HG03558 (cell line): ENCODE results near the gene CCDC57.

ENCODE experiments used
- ATAC-seq: cut with Tn5 transposase; IDR thresholded peaks from one replicate; pipeline ENCODE4 v1.9.1; 2021; ENCODE audit warnings: moderate number of reproducible peaks; ENCODE audit not compliant: unreplicated experiment; ENCODE audit errors: extremely low read depth

Gene CCDC57

DNA sequence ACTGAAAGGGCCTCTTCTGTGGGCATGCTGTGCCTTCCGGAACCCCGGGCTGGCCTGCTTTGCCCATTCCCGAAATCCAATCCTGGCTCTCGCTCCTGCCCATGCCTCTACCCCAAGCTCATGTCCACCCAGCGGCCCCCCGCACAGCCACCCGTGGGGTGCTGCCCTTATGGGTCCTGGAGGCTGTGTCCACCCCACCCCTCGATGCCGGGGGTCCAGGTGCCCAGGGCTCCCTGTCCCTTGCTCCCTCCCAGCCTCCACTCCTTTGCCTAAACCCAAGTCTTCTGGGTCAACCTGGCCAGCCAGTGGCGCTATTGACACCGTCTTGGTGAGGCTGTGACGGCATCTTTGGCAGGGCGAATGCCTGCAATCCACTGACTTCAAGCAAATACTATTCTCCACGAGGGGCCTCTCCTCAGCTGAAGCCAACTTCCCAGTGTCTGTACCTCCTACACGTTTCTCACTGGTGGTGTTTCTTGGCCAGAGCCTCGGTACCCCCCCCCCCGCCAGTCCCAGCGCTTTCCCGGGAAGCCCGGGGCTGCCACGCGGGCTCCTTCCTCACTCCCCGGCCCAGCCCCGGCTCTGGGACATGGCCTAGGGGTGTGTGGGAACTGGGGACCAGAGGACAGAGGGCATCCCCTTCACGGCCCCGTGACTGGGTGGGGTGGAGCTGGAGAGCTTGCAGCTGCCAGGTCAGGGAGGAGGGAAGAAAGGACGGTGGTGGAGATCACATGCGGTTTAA, 134.9 kb downstream of the CCDC57 start:
- no peak for ATAC-seq

DNA sequence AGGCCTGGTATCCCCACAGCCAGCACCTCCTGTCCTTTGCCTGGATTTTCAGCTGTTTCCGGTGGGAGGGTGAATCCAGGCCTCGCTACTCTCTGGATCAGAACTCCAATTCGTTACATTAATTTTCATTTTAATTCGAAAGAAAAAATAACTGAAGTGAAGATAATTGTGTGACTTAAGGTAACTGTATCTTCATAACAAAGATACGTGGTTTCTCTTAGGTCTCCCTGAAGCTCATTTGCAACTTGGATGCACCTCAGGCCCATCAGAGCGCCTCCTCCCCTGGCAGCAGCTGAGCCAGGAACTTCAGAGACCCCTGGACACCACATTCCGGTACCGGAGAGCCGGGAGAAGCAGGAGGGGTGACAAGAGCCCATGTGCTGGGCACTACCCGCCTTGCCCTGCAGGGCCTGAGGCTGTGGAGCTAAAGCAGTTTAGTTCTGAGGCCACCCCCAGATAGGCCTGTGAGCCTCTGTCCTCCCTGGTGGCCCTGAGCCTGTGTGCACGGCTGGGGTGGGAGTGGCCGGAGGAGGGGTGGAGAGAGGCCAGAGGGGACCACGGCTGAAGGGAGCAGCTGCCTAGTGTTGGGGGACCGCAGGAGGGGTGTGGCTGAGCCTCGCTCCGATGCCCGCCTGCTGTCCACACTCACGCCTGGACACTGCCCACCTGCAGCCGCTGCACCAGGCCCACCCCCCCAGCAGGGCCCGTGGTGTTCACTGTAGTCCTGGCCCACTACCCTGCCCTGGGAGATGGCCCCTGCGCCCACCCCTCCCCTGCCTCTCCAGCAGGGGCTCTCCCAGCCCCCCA, 135.7 kb downstream of the CCDC57 start:
- no peak for ATAC-seq

DNA sequence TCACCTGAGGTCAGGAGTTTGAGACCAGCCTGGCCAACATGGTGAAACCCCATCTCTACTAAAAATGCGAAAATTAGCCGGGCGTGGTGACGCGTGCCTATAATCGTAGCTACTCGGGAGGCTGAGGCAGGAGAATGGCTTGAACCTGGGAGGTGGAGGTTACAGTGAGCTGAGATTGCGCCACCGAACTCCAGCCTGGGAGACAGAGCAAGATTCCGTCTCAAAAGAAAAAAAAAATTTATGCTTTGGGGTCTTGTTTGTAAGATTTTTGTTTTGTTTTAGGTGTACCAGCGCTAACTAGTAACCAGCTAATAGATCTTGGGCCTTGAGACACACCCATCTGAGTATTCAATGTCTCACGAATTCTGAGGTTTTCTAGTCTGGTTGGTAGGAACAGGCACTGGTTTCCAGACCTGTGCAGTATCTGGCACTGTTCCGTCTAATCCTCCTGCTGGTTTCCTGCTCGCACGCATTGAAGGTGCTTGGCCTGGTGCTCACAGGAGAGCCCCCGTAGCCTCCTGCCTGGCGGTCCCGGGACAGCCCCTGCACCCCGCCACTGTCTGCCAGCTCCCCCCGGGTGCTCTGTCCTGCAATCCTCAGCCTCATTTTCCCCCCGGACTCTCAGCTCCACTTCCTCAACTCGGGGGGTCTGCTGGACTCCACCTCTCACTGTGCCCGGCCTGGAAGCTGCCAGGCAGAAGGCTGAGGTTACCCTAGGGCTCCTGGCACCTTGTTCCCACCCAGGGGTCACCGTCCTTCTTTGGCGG, 136.4 kb downstream of the CCDC57 start:
- no peak for ATAC-seq

DNA sequence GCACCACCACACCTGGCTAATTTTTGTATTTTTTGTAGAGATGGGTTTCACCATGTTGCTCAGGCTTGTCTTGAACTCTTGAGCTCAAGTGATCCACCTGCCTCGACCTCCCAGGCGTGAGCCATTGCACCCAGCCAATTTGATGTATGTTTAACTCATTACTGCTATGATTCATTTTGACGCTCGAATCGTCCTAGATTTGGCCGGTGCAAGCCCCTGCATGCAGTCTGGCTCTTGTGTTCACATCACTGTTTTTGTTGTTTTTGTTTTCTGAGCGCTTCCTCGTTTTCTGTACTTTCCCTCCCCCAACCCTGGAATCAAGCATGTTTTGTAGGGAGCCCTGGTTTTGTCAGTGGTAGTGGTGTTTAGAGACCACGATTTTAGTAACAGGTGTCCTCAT, 139.2 kb downstream of the CCDC57 start:
- ATAC-seq: no peak

DNA sequence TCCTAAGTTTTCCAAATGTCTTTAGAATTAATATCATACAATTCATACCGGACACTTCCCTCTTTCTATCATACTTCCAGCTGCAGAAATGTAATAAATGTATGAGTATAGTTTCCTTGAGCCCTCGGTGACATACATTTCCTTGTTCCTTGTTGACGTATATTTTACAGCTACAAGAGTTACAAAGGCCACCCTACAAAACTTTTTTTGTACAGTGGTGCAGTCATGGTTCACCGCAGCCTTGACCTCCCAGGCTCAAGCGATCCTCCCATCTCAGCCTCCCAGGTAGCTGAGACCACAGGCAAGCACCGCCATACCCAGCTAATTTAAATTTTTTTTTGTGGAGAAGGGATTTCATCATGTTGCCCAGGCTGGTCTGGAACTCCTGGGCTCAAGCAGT, 139.8 kb downstream of the CCDC57 start:
- ATAC-seq: no peak

DNA sequence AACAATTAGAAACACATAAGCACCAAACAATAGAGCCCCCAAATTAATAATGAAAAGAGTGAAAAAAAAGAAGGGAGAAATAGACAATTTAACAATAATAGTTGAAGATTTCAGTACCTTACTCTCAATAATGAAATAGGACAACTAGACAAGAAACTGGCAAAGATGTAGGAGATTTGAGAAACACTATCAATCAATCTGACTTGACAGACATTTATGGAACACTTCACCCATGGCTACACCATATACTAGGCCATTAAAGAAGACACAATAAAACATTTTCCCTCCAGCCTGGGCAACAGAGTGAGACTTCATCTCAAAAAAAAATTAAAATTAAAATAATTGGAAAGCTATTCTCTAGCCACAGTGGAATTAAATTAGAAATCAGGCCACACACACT, 142.0 kb downstream of the CCDC57 start:
- ATAC-seq: no peak

DNA sequence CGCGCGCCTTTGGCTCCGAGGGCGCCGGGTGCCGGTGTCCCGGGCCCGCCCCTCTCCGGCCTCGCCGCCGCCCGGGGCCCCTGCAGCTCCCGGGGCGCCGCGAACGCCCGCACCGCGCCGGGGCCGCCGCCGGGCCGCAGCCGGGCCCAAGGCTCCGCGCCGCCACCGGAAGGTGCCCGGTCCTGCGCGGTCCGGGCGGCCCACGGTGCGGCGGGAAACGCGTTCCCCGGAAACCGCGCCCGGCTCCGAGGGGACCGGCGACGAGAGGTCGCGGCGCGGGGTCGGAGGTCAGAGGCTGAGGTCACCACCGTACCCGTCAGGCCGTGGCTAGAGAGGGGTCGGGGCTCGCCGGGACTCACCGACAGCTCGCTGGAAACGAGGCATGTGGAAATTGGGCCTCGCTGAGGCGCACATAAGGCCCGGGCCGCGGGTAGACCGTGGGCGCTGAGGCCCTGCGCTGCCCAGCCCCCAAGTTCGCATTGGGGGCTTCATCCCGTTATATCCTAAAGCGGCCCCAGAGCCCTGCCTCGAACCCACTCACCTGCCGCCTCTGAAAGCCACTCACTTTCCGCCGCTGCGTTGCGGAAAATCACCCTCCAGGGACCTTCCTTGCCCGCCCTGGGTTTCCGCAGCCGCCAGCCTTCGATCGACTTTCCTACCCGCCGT, 146.9 kb downstream of the CCDC57 start, which contains the start of gene DUS1L:
DUS1L (minus strand) TSS at position 167 of the 666 bp plus-strand sequence. CDS start 745 bp downstream, outside the sequence.
- no peak for ATAC-seq

DNA sequence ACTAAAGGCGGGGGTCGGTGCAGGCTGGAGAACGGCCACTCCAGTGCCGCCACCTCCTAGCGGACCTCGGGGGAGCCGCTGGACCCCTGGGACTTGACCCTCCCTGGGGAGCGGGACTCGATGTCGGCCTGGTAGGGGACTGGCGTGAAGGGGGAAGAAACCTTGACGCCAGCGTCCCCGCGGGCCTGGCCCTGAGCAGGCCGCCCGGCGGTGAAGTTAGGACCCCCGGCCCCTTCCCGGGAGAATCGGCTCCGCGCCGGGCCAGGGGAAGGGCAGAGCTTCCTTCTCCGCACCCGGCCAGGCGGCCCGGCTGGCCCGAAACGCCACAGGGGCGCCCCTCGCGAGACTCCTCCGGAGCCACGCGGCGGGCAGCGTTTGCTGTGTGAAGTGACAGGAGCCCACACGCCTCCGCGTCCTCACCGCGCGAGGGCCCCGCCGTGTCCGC, 147.4 kb downstream of the CCDC57 start:
- no peak for ATAC-seq

DNA sequence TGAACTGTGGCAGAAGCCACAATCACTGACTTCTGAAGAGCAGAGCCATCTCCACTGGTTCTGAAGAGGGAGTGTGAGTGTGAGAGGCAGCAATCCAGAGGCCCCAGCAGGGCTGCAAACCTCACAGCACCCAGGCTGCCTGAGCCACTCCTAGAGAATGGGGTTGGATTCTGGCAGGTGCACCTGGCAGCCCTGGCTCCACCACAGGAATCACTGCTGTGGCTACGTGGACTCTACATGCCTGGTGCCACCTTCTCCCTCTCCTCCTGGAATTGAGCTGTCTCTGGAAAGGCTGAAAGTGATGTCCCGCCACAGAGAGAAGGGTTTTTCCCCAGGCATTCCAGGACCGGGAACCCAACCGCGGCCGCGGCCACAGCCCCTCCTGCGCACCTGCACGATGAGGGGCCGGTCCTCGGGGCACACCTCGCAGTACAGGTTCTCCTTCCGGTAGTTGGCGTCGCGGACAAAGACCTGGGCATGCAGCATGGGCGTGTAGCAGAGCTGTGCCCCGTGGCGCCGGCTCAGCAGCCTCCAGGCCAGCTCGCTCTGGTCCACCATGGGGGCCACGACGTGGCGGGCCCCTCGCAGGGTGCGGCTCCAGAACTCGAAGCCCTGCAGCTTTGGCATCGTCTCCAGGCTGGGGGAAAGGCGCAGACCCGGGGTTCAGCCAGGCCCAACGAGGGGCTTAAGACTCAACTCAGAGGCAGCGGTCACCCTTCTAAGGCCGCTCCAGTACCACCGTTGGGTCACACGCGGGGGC, 148.0 kb downstream of the CCDC57 start:
- no peak for ATAC-seq

DNA sequence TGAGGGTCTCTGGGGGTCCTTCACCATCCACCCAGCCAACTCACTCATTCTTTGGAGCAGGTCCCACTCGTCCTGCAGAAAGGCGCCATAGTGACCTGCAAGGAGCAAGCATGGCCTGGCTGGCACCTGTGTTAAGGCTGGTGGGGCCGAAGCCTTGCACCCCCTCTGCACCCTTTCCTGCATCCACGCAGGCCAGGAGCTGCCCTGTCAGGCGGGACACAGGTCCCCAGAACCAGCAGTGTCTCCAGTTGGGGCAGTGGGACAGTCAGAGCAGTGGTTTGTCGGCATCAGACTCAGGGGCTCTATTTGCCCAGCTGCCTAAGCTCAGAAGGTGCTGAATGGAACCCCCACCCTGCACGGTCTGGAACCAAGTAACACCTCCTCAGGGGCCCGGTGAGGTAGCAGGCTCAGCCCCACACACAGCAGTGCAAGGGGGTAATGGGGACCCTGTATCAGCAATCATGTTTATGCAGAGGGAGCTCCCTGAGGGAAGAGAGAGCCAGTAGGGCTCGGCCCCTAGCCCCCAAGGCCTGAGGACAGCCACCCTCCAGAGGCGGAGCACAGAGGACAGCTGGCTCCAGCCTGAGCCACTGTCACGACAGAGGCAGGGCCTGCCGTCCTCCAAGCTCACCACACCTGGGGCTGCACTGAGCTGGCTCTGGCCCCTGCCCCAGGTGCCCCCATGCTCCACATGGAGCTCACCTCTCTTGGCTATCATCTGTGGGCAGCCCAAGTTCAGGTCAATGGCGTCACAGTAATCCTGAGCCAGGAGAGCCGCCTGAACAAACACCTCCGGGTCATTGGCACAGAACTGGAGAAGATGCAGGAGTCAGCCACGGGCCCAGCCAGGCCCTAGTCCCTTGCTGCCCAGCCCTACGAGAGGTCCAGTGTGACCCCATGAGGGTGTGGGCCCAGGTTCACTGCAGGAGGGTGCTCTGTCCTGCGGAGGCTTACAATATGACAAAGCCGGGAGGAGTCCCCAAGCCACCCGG, 148.9 kb downstream of the CCDC57 start:
- ATAC-seq: no peak

DNA sequence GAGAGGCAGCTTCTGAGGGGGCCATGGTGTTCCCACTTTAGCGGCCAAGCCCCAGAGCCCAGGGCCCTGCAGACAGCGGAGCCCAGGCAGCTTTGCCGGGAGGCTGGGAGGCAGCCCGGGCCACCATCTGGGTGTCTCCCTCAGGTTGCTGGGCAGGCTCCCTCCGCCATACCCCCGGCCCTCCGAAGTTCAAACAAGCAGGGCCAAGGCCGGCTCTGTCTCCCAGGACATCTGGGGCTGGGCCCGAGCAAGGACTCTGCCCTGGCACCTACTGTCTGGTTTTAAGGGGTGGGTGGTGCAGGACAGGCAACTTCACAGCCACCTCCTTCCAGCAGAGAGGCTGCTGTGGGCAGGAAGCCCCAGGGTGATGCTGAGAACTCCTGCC, 149.7 kb downstream of the CCDC57 start:
- ATAC-seq: no peak

DNA sequence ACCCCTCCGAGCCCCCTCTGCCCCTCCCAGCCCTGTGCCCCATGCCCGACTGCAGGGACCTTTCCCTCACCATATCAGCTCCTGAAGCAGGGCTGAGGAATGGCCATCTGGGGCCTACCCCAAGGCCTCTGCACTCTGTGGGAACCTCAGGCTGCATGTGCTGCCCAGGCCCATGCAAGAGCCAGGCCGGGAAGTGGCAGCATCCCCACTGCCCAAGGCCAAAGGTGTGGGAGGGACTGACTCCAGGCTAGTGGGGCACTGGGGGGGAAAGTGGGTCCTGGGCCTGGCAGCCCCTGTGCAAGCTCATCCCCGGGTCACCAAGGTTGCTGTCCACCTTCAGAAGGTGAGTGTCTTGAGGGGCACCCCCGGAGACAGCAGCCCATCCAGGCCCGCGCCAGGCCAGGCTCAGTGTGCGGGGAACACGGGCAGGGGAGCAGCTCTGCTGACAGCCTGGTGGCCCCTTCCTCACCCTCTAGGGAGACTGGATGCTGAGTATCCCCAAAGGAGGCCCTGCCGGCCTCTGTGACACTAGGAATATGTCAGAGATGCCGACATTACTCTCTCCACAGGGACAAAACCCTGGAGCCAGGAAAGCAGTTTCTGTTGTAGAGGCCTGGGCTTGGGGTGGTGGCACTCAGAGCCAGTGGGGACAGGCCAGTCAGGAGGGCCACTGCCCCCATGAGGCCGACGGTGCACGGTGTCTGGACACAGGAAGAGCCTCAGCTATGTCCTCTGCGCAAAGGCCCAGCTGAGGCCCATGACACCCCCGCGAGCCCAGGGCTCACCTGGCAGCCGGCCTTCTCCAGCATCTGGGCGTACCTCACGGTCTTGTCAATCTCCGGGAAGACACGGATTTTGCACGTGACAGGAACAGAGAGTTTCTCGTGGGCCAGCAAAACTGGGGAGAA, 150.3 kb downstream of the CCDC57 start:
- no peak for ATAC-seq

DNA sequence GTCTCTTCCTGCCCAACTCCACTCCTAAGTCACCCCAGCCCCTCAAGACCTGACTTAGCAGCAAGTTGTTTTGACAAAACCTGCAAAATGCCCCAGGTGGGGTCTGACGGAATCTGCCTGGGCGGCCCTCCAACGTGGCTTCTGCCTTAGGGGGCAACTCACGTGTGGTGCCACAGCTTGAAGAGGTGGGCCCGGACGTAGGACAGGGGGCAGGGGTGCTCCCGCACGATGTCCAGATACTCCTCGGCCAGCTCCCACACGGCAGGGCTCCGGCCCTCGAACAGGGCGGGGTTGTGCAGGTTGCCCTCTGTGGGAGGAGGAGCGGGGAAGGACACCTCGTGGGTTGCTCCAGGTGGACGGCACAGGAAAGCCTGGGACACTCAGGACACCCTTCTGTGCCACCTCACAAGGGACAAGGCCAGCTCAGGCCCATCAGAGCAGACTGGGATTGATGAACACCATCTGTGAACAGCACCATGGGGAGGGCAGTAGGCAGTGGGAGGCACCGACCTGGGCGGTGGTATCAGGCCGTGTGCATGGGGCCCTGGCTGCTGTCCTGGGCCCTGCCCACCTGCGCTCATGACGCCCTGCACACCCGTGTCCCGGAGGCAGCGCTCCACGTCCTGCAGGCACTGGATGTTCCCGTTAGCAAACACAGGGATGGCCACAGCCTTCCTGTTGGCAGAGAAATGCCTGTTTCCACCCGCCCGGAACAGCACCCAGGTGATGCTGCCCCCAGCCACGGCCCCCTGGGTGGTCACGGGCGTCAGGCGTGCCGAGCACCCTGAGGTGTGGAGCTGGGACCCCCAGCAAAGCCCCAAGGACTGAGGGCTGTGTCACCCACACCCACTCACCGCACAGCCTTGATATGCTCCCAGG, 151.4 kb downstream of the CCDC57 start:
- no peak for ATAC-seq

DNA sequence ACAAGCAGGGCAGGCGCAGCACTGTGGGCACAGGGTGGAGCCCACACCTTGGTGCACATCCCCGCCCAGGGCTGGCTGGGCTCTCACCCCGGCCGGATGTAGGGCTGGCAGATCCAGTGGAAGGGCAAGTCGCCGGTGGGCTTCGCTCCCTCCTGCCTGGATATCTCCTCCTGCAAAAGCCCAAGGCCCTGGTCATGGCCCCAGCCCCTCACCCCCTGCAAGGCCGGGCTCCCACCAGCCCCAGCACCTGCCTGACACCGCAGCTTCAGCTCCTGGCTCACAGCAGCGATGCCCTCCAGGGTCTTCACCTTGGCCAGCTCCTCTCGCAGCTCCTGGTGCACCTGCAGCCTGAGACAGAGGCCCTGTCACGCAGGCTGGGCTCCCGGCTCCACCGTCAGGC, 152.0 kb downstream of the CCDC57 start:
- no peak for ATAC-seq

DNA sequence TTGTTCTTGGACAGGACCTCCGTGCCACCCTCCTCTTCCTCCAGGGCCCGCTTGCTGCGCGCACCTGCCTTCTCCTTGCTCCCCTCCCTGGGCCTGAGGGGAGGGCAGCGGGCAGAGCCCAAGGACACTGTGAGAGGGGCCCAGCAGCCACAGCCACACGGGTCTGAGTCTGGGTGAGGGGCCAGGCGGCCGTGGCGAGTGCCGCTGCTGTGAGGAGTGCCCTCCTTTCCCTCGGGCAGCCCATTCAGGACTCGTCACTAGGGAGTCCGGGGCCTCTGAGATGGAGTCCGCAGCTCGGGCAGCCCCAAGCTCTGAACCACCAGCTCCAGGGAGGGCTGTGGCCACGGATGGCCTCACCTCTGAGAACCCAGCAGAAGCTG, 152.7 kb downstream of the CCDC57 start:
- no peak for ATAC-seq

DNA sequence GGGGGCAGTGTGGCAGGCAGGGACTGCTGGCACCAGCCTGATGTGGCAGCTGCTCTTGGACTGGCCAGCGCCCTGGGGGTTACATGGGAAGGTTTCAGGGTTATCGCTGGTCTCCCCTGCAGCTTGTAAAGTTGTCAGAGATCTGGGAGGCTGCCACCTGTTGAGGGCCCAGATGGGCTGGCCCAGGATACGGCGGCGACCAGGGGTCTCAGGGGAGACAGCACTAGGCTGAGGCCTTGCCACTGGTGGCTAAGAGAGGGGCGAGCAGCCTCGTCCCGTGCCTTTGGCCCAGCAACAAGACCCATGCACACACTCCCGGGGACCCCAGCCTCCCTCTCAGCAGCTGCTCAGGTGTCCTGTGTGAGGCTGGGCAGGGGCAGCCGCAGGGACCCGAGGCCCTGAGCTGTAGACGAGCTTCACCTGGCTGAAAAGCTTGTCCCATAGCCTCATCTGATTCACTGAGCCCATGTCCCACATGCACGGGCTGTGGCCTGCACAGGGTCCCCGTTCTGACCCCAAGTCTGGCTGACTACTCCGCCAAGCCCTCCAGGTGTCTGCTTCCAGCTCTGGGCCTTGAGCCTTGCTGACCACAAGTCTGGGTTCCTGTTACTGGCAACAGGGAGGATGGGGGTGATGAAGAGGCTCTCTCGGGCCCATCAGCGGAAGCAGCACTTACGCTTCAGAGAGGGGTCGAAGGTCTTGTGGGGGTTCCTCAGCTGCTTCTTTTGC, 153.2 kb downstream of the CCDC57 start:
- no peak for ATAC-seq
